OCI-LY7 (cell line): Measurements from ENCODE around the gene TAPT1. TPM values are rescaled to one million over a fixed set of nuclear protein-coding genes. Genes with fewer than 3 reads are reported as not detected.

Experiments
- BruUV-seq: library from RNA; stranded (reverse); fragments of 400-500 nt; replicated peaks from 2 replicates; lab custom pipeline; 2021; lab: Mats Ljungman, UMichigan
- CTCF ChIA-PET: fragments of 300-600 bp; sonication (Branson Sonifier 250); formaldehyde crosslinking; loops from one replicate; lab custom pipeline; 2022; ENCODE audit warnings: antibody characterized with exemption; ENCODE audit not compliant: unreplicated experiment; lab: Charles Lee
- POLR2A ChIA-PET: fragments of 300-600 bp; sonication (Branson Sonifier 250); formaldehyde crosslinking; loops from one replicate; lab custom pipeline; 2022; ENCODE audit warnings: antibody characterized with exemption; lab: Charles Lee
- DNase-seq: peaks from one replicate; pipeline ENCODE4 v3.0.0-alpha.2; 2015; ENCODE audit warnings: low spot score
- H2AFZ ChIP-seq: fragments of 200-600 bp; sonication (generic), shearing (Covaris generic); 2 replicates; pipeline ENCODE4 v1.6.1; 2014; ENCODE audit warnings: mild to moderate bottlenecking, antibody characterized with exemption, low read length, moderate library complexity
- H3K27ac ChIP-seq: fragments of 200-600 bp; sonication (generic); 2 replicates; pipeline ENCODE4 v1.5.1; 2014; ENCODE audit warnings: mixed run types, low read depth, mild to moderate bottlenecking, moderate library complexity, low read length, inconsistent platforms; ENCODE audit not compliant: poor library complexity, severe bottlenecking
- H3K36me3 ChIP-seq: fragments of 200-600 bp; sonication (generic); 2 replicates; pipeline ENCODE4 v1.6.1; 2014; ENCODE audit warnings: mild to moderate bottlenecking, antibody characterized with exemption, low read length, moderate library complexity, mixed read lengths; ENCODE audit not compliant: insufficient read depth
- H3K4me1 ChIP-seq: fragments of 200-600 bp; sonication (generic); 2 replicates; pipeline ENCODE4 v1.5.1; 2014; ENCODE audit warnings: mild to moderate bottlenecking, low read length; ENCODE audit not compliant: insufficient read depth, poor library complexity, severe bottlenecking
- H3K4me2 ChIP-seq: fragments of 200-600 bp; sonication (generic); 2 replicates; pipeline ENCODE4 v1.6.1; 2014; ENCODE audit warnings: mild to moderate bottlenecking, low read length
- H3K4me3 ChIP-seq: fragments of 200-600 bp; sonication (generic); 2 replicates; pipeline ENCODE4 v1.5.1; 2014; ENCODE audit warnings: mild to moderate bottlenecking, low read depth, low read length; ENCODE audit not compliant: poor library complexity, severe bottlenecking
- H3K79me2 ChIP-seq: fragments of 200-600 bp; sonication (generic); 2 replicates; pipeline ENCODE4 v1.6.1; 2016; ENCODE audit warnings: low read depth, mild to moderate bottlenecking, low read length, moderate library complexity, mixed read lengths; ENCODE audit not compliant: insufficient read depth
- H3K9me2 ChIP-seq: fragments of 200-600 bp; sonication (generic); 2 replicates; pipeline ENCODE4 v1.6.1; 2016; ENCODE audit warnings: mild to moderate bottlenecking, low read length, mixed read lengths; ENCODE audit not compliant: insufficient read depth
- H3K9me3 ChIP-seq: fragments of 200-600 bp; sonication (generic); 2 replicates; pipeline ENCODE4 v1.6.1; 2014; ENCODE audit warnings: mild to moderate bottlenecking, mixed run types, low read length, mixed read lengths
- H4K20me1 ChIP-seq: fragments of 200-600 bp; sonication (generic); 2 replicates; pipeline ENCODE4 v1.6.1; 2014; ENCODE audit warnings: mild to moderate bottlenecking, antibody characterized with exemption, low read length, moderate library complexity, mixed read lengths; ENCODE audit not compliant: insufficient read depth
- CTCF ChIP-seq: fragments of 200-600 bp; sonication (generic); conservative IDR thresholded peaks from 2 replicates; pipeline ENCODE4 v1.5.1; 2014; ENCODE audit warnings: mild to moderate bottlenecking, antibody characterized with exemption, low read length, moderate library complexity, mixed read lengths
- EZH2phosphoT487 ChIP-seq: fragments of 200-600 bp; sonication (generic); IDR thresholded peaks from 2 replicates; pipeline ENCODE4 v1.6.1; 2018; ENCODE audit warnings: low read depth, borderline replicate concordance, mild to moderate bottlenecking, mixed run types, antibody characterized with exemption, low read length, moderate library complexity, mixed read lengths
- intact Hi-C: fragments of 100-400 bp; cut with micrococcal nuclease; formaldehyde crosslinking; loops from one replicate; pipeline ENCODE4 v1.10.0; 2022; ENCODE audit not compliant: unreplicated experiment
- total RNA-seq, 2 experiments: library from RNA; depleted of rRNA in 1 of 2; stranded (reverse); fragments of >200 nt in 1 of 2; shearing (Covaris generic) in 1 of 2; gene quantifications; 2 replicates each; pipeline ENCODE4 v1.2.3, GENCODE V29; 2014 to 2022

TAPT1 gene
- total RNA-seq, 2 experiments from 2014 or later: 34.3 to 66.6 TPM

GRCh38 chr4:16120720-16121119, 105.6 kb downstream of the TAPT1 start:
- intact Hi-C loops: no loop called here
- TF ChIP-seq EZH2phosphoT487: no peak
- TF ChIP-seq CTCF: no peak
- no TSS peak for BruUV-seq
- H2AFZ ChIP-seq: peak overlapping the region; percentile 34; the same call in 1 of the 2 replicates
- no peaks in the 10 kb centered on the region for H3K4me1 ChIP-seq
- no peak overlapping the region for H3K4me2 ChIP-seq
- H3K27ac ChIP-seq: no peak overlapping the region
- H3K79me2 ChIP-seq: no peaks in the 10 kb centered on the region
- H3K9me3 ChIP-seq: no peaks in the 10 kb centered on the region
- H4K20me1 ChIP-seq: no peaks in the 10 kb centered on the region
- no peaks in the 10 kb centered on the region for H3K9me2 ChIP-seq
- peak; percentile 29 for DNase-seq
- no peaks in the 10 kb centered on the region for H3K36me3 ChIP-seq
- ChIA-PET CTCF (no interaction called here), POLR2A (interaction anchor here (0.8 kb wide), 1 partner anchor 10 kb away, joined by 3 read pairs; no protein-coding TSS in a partner anchor)
- no peak overlapping the region for H3K4me3 ChIP-seq

- Histone ChIP-seq H3K27ac (no peak overlapping the region), H3K36me3 (no peaks in the 10 kb centered on the region), H2AFZ (peak overlapping the region; percentile 34; the same call in 1 of the 2 replicates), H3K4me3 (no peak overlapping the region), H3K9me3 (no peaks in the 10 kb centered on the region), H3K4me1 (no peaks in the 10 kb centered on the region), H3K79me2 (no peaks in the 10 kb centered on the region), H3K9me2 (no peaks in the 10 kb centered on the region), H3K4me2 (no peak overlapping the region), H4K20me1 (no peaks in the 10 kb centered on the region)
- BruUV-seq: no TSS peak
- POLR2A ChIA-PET: no interaction called here
- TF ChIP-seq CTCF: no peak
- TF ChIP-seq EZH2phosphoT487: no peak
- DNase-seq: no peak
- intact Hi-C loops: no loop called here
- CTCF ChIA-PET: no interaction called here
Observed at GRCh38 chr4:16119981-16120380, 106.3 kb downstream of the TAPT1 start.

- Histone ChIP-seq H3K27ac (no peak overlapping the region), H2AFZ (no peak overlapping the region), H3K4me3 (no peak overlapping the region), H3K9me2 (no peaks in the 10 kb centered on the region), H3K4me1 (no peaks in the 10 kb centered on the region), H3K4me2 (no peak overlapping the region), H4K20me1 (no peaks in the 10 kb centered on the region), H3K36me3 (no peaks in the 10 kb centered on the region), H3K79me2 (no peaks in the 10 kb centered on the region), H3K9me3 (no peaks in the 10 kb centered on the region)
- TF ChIP-seq EZH2phosphoT487 (no peak), CTCF (no peak)
- CTCF ChIA-PET: no interaction called here
- POLR2A ChIA-PET: interaction anchor here (0.6 to 1.3 kb wide), 3 partner anchors 18 to 246 kb away, joined by 3 read pairs; no protein-coding TSS in a partner anchor
- DNase-seq: no peak
- intact Hi-C loops: no loop called here
- no TSS peak for BruUV-seq
Observed at GRCh38 chr4:16118090-16118489, 108.2 kb downstream of the TAPT1 start.
